HTERT RPE-1 (cell line): ENCODE data around the gene GLDN.
"Not testable (repeated sequence)": the region's sequence is repeated elsewhere in the genome, so short reads cannot be mapped to it uniquely, and the experiment has no call there.

Source experiments
- in situ Hi-C: fragments of 300-500 bp; cut with MboI; formaldehyde crosslinking; loops from 4 replicates; pipeline ENCODE4 v1.14.3; 2020; ENCODE audit warnings: low sequenced_read_pairs

The GLDN gene

GRCh38 chr15:51443282-51443914 lies 101.9 kb downstream of the GLDN start:
- in situ Hi-C loops: no loop called here

GRCh38 chr15:51444112-51444511 lies 102.7 kb downstream of the GLDN start:
- in situ Hi-C loops: no loop called here

- in situ Hi-C loops: no loop called here
These were observed 103.4 kb downstream of the GLDN start for GRCh38 chr15:51444807-51445206.

GRCh38 chr15:51446029-51446744 lies 104.7 kb downstream of the GLDN start:
- in situ Hi-C loops: not testable (repeated sequence)

GRCh38 chr15:51447855-51448621 lies 106.6 kb downstream of the GLDN start:
- in situ Hi-C loops: no loop called here

GRCh38 chr15:51448622-51449399 lies 107.4 kb downstream of the GLDN start:
- in situ Hi-C loops: no loop called here

GRCh38 chr15:51450001-51450400 lies 108.5 kb downstream of the GLDN start:
- in situ Hi-C loops: no loop called here
